ENCODE results near the gene PPIF. TPM values are rescaled to one million over a fixed set of nuclear protein-coding genes. Genes with fewer than 3 reads are reported as not detected.

Gene PPIF
- total RNA-seq, 1 experiment from 2014 or later = 80.9 TPM

DNA sequence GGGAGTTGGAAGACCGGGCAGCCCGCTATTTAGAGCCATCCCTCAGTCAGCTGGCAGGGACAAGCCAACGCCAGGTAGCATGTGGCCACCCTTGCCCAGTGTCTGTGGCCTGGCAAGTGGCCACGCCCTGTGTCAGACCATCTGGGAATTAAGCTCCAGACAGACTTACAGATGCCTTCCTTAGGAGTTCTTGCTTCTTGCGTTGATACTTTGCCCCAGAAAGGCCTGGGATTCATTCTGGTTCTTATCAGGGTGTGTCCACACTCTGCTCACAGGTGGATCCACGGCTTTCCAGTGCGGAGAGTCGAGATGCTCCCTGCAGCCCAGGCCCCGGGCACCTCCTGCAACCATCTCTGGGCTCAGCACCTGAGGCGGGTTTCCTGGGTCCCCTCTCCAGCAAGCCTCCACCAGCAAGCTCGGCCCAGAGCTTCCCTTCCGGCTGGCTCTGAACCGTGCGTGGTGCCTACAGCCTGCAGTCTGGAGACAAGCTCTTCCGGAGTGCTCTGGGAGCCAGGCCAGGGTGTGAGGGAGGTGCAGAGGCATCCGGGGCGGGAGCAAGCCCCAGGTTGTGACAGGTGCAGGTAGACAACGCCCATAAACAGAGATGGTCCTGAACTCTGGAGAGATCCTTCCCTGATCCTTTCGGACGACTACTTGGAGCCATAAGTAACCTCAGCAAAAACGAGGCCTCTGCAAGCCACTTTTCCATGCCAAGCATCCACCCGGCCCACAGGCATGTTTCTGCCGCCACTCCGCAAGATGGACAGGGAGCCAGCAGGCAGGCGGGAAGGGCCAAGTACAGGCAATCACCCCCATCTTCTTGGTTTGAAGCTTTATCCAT, 32.3 kb upstream of the PPIF start (continued):
- TF ChIP-seq CREB1 (CRISPR knock-in tag; IDR thresholded peaks at IDR 0.05) (no peak), ZNF423 (CRISPR knock-in tag; IDR thresholded peaks at IDR 0.05) (no peak), PRRX2 (CRISPR knock-in tag; IDR thresholded peaks at IDR 0.05) (no peak), CREM (CRISPR knock-in tag; IDR thresholded peaks at IDR 0.05) (no peak), GABPB1 (CRISPR knock-in tag; IDR thresholded peaks at IDR 0.05) (no peak), ZNF121 (CRISPR knock-in tag; IDR thresholded peaks at IDR 0.05) (no peak), ZNF671 (CRISPR knock-in tag; IDR thresholded peaks at IDR 0.05) (no peak), NFE2L1 (CRISPR knock-in tag; IDR thresholded peaks at IDR 0.05) (no peak), ZNF532 (CRISPR knock-in tag; IDR thresholded peaks at IDR 0.05; ENCODE audit: borderline replicate concordance) (no peak), ETV6 (CRISPR knock-in tag; IDR thresholded peaks at IDR 0.05) (no peak), KAT7 (CRISPR knock-in tag; IDR thresholded peaks at IDR 0.05; ENCODE audit: borderline replicate concordance) (no peak), ZNF138 (CRISPR knock-in tag; conservative IDR thresholded peaks at IDR 0.05) (no peak)
- TF ChIP-seq, protein P1, sequence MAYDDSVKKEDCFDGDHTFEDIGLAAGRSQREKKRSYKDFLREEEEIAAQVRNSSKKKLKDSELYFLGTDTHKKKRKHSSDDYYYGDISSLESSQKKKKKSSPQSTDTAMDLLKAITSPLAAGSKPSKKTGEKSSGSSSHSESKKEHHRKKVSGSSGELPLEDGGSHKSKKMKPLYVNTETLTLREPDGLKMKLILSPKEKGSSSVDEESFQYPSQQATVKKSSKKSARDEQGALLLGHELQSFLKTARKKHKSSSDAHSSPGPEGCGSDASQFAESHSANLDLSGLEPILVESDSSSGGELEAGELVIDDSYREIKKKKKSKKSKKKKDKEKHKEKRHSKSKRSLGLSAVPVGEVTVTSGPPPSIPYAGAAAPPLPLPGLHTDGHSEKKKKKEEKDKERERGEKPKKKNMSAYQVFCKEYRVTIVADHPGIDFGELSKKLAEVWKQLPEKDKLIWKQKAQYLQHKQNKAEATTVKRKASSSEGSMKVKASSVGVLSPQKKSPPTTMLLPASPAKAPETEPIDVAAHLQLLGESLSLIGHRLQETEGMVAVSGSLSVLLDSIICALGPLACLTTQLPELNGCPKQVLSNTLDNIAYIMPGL (CRISPR knock-in tag; IDR thresholded peaks at IDR 0.05) = no peak
- TF ChIP-seq, protein P2, sequence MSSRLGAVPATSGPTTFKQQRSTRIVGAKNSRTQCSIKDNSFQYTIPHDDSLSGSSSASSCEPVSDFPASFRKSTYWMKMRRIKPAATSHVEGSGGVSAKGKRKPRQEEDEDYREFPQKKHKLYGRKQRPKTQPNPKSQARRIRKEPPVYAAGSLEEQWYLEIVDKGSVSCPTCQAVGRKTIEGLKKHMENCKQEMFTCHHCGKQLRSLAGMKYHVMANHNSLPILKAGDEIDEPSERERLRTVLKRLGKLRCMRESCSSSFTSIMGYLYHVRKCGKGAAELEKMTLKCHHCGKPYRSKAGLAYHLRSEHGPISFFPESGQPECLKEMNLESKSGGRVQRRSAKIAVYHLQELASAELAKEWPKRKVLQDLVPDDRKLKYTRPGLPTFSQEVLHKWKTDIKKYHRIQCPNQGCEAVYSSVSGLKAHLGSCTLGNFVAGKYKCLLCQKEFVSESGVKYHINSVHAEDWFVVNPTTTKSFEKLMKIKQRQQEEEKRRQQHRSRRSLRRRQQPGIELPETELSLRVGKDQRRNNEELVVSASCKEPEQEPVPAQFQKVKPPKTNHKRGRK (CRISPR knock-in tag; IDR thresholded peaks at IDR 0.05; ENCODE audit: borderline replicate concordance) = no peak

DNA sequence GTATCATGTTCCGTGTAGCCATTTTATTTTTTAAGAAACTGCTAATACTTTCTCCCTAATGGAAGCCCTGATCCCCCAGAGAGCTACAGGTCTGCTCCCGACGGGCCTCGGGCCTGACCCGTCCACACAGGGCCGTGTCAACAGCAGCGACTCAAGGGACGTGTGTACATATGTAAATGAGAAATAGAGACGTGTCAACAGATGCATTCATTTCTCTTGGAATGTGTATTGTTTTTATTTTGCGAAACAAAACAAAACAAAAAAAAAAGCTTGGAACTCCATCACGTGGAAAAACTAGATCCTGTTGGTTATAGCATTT, 31.7 kb upstream of the PPIF start:
- ATAC-seq (no peak), DNase-seq (ENCODE audit: low spot score) (no peak)
- H3K4me1 Mint-ChIP-seq = peaks cover 25% of the 10 kb centered on the region
- TF ChIP-seq JUN (CRISPR knock-in tag; IDR thresholded peaks at IDR 0.05) (no peak), ZNF396 (CRISPR knock-in tag; IDR thresholded peaks at IDR 0.05; ENCODE audit: borderline replicate concordance) (no peak), EMX1 (CRISPR knock-in tag; IDR thresholded peaks at IDR 0.05) (no peak), ATF1 (CRISPR knock-in tag; IDR thresholded peaks at IDR 0.05) (no peak), FOXJ3 (CRISPR knock-in tag; IDR thresholded peaks at IDR 0.05; ENCODE audit: borderline replicate concordance) (no peak), NR1H2 (CRISPR knock-in tag; IDR thresholded peaks at IDR 0.05) (no peak), ZNF121 (CRISPR knock-in tag; IDR thresholded peaks at IDR 0.05) (no peak)
- TF ChIP-seq, protein P3, sequence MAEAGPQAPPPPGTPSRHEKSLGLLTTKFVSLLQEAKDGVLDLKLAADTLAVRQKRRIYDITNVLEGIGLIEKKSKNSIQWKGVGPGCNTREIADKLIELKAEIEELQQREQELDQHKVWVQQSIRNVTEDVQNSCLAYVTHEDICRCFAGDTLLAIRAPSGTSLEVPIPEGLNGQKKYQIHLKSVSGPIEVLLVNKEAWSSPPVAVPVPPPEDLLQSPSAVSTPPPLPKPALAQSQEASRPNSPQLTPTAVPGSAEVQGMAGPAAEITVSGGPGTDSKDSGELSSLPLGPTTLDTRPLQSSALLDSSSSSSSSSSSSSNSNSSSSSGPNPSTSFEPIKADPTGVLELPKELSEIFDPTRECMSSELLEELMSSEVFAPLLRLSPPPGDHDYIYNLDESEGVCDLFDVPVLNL (CRISPR knock-in tag; IDR thresholded peaks at IDR 0.05; ENCODE audit: borderline replicate concordance, low read depth) = no peak
- ChIA-PET CTCF (interaction anchor here (1.0 kb wide), 1 partner anchor 23 kb away, joined by 4 read pairs; no protein-coding TSS in a partner anchor), POLR2A (no interaction called here)
- no peak overlapping the region for H3K27ac Mint-ChIP-seq
- H3K9me3 Mint-ChIP-seq = peaks cover 10% of the 10 kb centered on the region
- H3K27me3 Mint-ChIP-seq (ENCODE audit: low read depth) = no peaks in the 10 kb centered on the region; the same call in 1 of the 2 replicates
- H3K4me3 Mint-ChIP-seq = no peak overlapping the region
- H3K36me3 Mint-ChIP-seq = no peaks in the 10 kb centered on the region; the same call in 1 of the 2 replicates

All from WTC11 (cell line).